ENCODE measurements around the gene PIK3R6.

PIK3R6 gene

GRCh38 chr17:8791248-8791909 is 76.1 kb downstream of the PIK3R6 start:
- no peak for DNase-seq

GRCh38 chr17:8789743-8790142 is 77.7 kb downstream of the PIK3R6 start:
- DNase-seq = no peak

- DNase-seq = no peak
Observed at GRCh38 chr17:8788998-8789397, 78.5 kb downstream of the PIK3R6 start.

- peak; percentile 76 to 81 for DNase-seq
Observed at GRCh38 chr17:8785547-8786413, 81.7 kb downstream of the PIK3R6 start.

- no peak for DNase-seq
Observed at GRCh38 chr17:8782176-8782575, 85.3 kb downstream of the PIK3R6 start.

- DNase-seq = no peak
Observed at GRCh38 chr17:8781776-8782175, 85.7 kb downstream of the PIK3R6 start.

GRCh38 chr17:8776881-8777280 is 90.6 kb downstream of the PIK3R6 start:
- no peak for DNase-seq

GRCh38 chr17:8776248-8776647 is 91.2 kb downstream of the PIK3R6 start:
- no peak for DNase-seq

GRCh38 chr17:8766731-8767130 is 100.7 kb downstream of the PIK3R6 start:
- DNase-seq = no peak

- DNase-seq = no peak
Observed at GRCh38 chr17:8762012-8762411, 105.5 kb downstream of the PIK3R6 start.

GRCh38 chr17:8758137-8758596 is 109.3 kb downstream of the PIK3R6 start, which contains the start of gene SPDYE4:
TSS of gene SPDYE4 (minus strand) at chr17:8758546. CDS start at chr17:8758382, 164 bp downstream.
- DNase-seq = no peak

GRCh38 chr17:8757189-8757588 is 110.3 kb downstream of the PIK3R6 start:
- DNase-seq = no peak

- no peak for DNase-seq
Observed at GRCh38 chr17:8755590-8756255, 111.8 kb downstream of the PIK3R6 start.

- no peak for DNase-seq
Observed at GRCh38 chr17:8754890-8755289, 112.6 kb downstream of the PIK3R6 start.

GRCh38 chr17:8753976-8754440 is 113.5 kb downstream of the PIK3R6 start:
- DNase-seq = no peak

- DNase-seq = no peak
Observed at GRCh38 chr17:8753136-8753975, 114.1 kb downstream of the PIK3R6 start.

Data from stimulated activated CD4-positive, alpha-beta T cell treated with anti-CD3 and anti-CD28 coated beads, Interleukin-2, amount 100 ng/mL, for 24 hours (primary cell).